ENCODE data around the gene ZNF460.
A peak's percentile ranks its signal among the peaks of the same experiment; 100 is the strongest.
"Not testable (repeated sequence)": the region's sequence is repeated elsewhere in the genome, so short reads cannot be mapped to it uniquely, and the experiment has no call there.

Gene ZNF460

GRCh38 chr19:57280165-57280961 is at the start of gene ZNF460:
ZNF460 (plus strand) TSS chr19:57280485; CDS start chr19:57280807, 322 bp downstream.
- DNase-seq (ENCODE audit: low spot score): peak; percentile 98

- no peak for DNase-seq (ENCODE audit: low spot score)
These were observed 48.6 kb upstream of the ZNF460 start for GRCh38 chr19:57231686-57232085.

GRCh38 chr19:57233207-57233606 is 47.1 kb upstream of the ZNF460 start:
- DNase-seq (ENCODE audit: low spot score): no peak

- no peak for DNase-seq (ENCODE audit: low spot score)
These were observed 40.3 kb upstream of the ZNF460 start for GRCh38 chr19:57239982-57240310.

- DNase-seq (ENCODE audit: low spot score): peak; percentile 96
These were observed 39.8 kb upstream of the ZNF460 start, which contains the start of gene ZNF805 for GRCh38 chr19:57240311-57241090. ZNF805 (plus strand) TSS chr19:57240632; CDS start chr19:57240892, 260 bp downstream.

GRCh38 chr19:57241176-57241575 is 39.1 kb upstream of the ZNF460 start:
- DNase-seq (ENCODE audit: low spot score): peak; percentile 29

- DNase-seq (ENCODE audit: low spot score): no peak
These were observed 37.5 kb upstream of the ZNF460 start for GRCh38 chr19:57242821-57243220.

GRCh38 chr19:57244513-57244912 is 35.8 kb upstream of the ZNF460 start:
- no peak for DNase-seq (ENCODE audit: low spot score)

GRCh38 chr19:57245066-57245465 is 35.2 kb upstream of the ZNF460 start:
- no peak for DNase-seq (ENCODE audit: low spot score)

GRCh38 chr19:57245959-57246358 is 34.3 kb upstream of the ZNF460 start:
- DNase-seq (ENCODE audit: low spot score): no peak

GRCh38 chr19:57248646-57249045 is 31.6 kb upstream of the ZNF460 start:
- no peak for DNase-seq (ENCODE audit: low spot score)

GRCh38 chr19:57249329-57249728 is 31.0 kb upstream of the ZNF460 start:
- no peak for DNase-seq (ENCODE audit: low spot score)

- not testable (repeated sequence) for DNase-seq (ENCODE audit: low spot score)
These were observed 26.5 kb upstream of the ZNF460 start for GRCh38 chr19:57253767-57254166.

GRCh38 chr19:57262044-57262443 is 18.2 kb upstream of the ZNF460 start:
- DNase-seq (ENCODE audit: low spot score): no peak

- no peak for DNase-seq (ENCODE audit: low spot score)
These were observed 17.0 kb upstream of the ZNF460 start for GRCh38 chr19:57263244-57263741.

- no peak for DNase-seq (ENCODE audit: low spot score)
These were observed 13.0 kb upstream of the ZNF460 start for GRCh38 chr19:57267291-57267690.

- no peak for DNase-seq (ENCODE audit: low spot score)
These were observed 10.6 kb upstream of the ZNF460 start for GRCh38 chr19:57269515-57270250.

GRCh38 chr19:57271280-57271679 is 9.0 kb upstream of the ZNF460 start:
- no peak for DNase-seq (ENCODE audit: low spot score)

- DNase-seq (ENCODE audit: low spot score): no peak
These were observed 7.3 kb upstream of the ZNF460 start for GRCh38 chr19:57273014-57273413.

GRCh38 chr19:57276430-57276829 is 3.9 kb upstream of the ZNF460 start:
- no peak for DNase-seq (ENCODE audit: low spot score)

- not testable (repeated sequence) for DNase-seq (ENCODE audit: low spot score)
These were observed 1.8 kb upstream of the ZNF460 start for GRCh38 chr19:57278481-57278880.

- peak; percentile 95 for DNase-seq (ENCODE audit: low spot score)
These were observed 694 bp upstream of the ZNF460 start for GRCh38 chr19:57279418-57280164.
